Hepatocyte (in vitro differentiated cells): ENCODE results near the gene SOWAHA. TPM values are rescaled to one million over a fixed set of nuclear protein-coding genes. Genes with fewer than 3 reads are reported as not detected.
A peak's percentile ranks its signal among the peaks of the same experiment; 100 is the strongest.

Experiments
- DNase-seq: peaks from one replicate; pipeline ENCODE4 v3.0.0-alpha.2; 2016; ENCODE audit warnings: low spot score
- H2AFZ ChIP-seq: fragments of 200-600 bp; sonication (generic); 2 replicates; pipeline ENCODE4 v1.6.0; 2016; ENCODE audit warnings: antibody characterized with exemption, mild to moderate bottlenecking
- H3K27ac ChIP-seq: fragments of 200-600 bp; sonication (generic); 2 replicates; pipeline ENCODE4 v1.5.1; 2016; ENCODE audit warnings: mild to moderate bottlenecking
- H3K27me3 ChIP-seq: fragments of 200-600 bp; sonication (generic); 2 replicates; pipeline ENCODE4 v1.6.1; 2016
- H3K36me3 ChIP-seq: fragments of 200-600 bp; sonication (generic); replicated peaks from 2 replicates; pipeline ENCODE4 v1.5.1; 2016; ENCODE audit warnings: low read depth; ENCODE audit not compliant: insufficient read depth
- H3K4me1 ChIP-seq: fragments of 200-600 bp; sonication (generic); 2 replicates; pipeline ENCODE4 v1.5.1; 2016; ENCODE audit warnings: mild to moderate bottlenecking, moderate library complexity; ENCODE audit not compliant: insufficient read depth
- H3K4me2 ChIP-seq: fragments of 200-600 bp; sonication (generic); 2 replicates; pipeline ENCODE4 v1.6.0; 2016
- H3K4me3 ChIP-seq: fragments of 200-600 bp; sonication (generic); 2 replicates; pipeline ENCODE4 v1.5.1; 2016; ENCODE audit warnings: mild to moderate bottlenecking
- H3K79me2 ChIP-seq: fragments of 200-600 bp; sonication (generic); 2 replicates; pipeline ENCODE4 v1.6.0; 2017; ENCODE audit warnings: mild to moderate bottlenecking
- H3K9me2 ChIP-seq: fragments of 200-600 bp; sonication (generic); replicated peaks from 2 replicates; pipeline ENCODE4 v1.6.0; 2017; ENCODE audit warnings: mild to moderate bottlenecking; ENCODE audit not compliant: insufficient read depth
- H3K9me3 ChIP-seq: fragments of 200-600 bp; sonication (generic); 2 replicates; pipeline ENCODE4 v1.5.1; 2016; ENCODE audit warnings: low read depth, mild to moderate bottlenecking
- H4K20me1 ChIP-seq: fragments of 200-600 bp; sonication (generic); 2 replicates; pipeline ENCODE4 v1.6.0; 2016; ENCODE audit warnings: mild to moderate bottlenecking; ENCODE audit not compliant: insufficient read depth, poor library complexity, severe bottlenecking
- CTCF ChIP-seq: fragments of 200-600 bp; sonication (generic); IDR thresholded peaks from 2 replicates; pipeline ENCODE4 v1.5.1; 2016; ENCODE audit warnings: antibody characterized with exemption, mild to moderate bottlenecking; ENCODE audit not compliant: poor library complexity
- EZH2 ChIP-seq: fragments of 200-600 bp; sonication (generic); IDR thresholded peaks from 2 replicates; pipeline ENCODE4 v1.6.1; 2016; ENCODE audit warnings: antibody characterized with exemption, mild to moderate bottlenecking, borderline replicate concordance
- EZH2phosphoT487 ChIP-seq: fragments of 200-600 bp; sonication (generic); IDR thresholded peaks from one replicate; pipeline ENCODE4 v1.6.1; 2018; ENCODE audit warnings: antibody characterized with exemption, mild to moderate bottlenecking, low read depth, moderate library complexity; ENCODE audit not compliant: unreplicated experiment, severe bottlenecking
- WGBS: methylation state at CpG from one replicate; pipeline ENCODE4 v1.1.6; 2016; ENCODE audit warnings: low lambda C conversion rate; ENCODE audit errors: missing lambda C conversion rate; 5-methylcytosine and 5-hydroxymethylcytosine counted together
- polyA plus RNA-seq: library from polyadenylated mRNA; unstranded; fragments of >200 nt; fragmentation: Nextera tagmentation; extraction: Ambion mirVana; gene quantifications from 2 replicates; pipeline ENCODE4 v1.2.1, GENCODE V29; 2016
- total RNA-seq: library from RNA; depleted of rRNA; stranded (reverse); fragments of >200 nt; gene quantifications from 2 replicates; pipeline ENCODE4 v1.2.3, GENCODE V29; 2014

SOWAHA gene
- total and polyA plus RNA-seq, 2 experiments from 2014 or later: 6.8 to 11.4 TPM

GRCh38 chr5:132820162-132820754 is 7.2 kb downstream of the SOWAHA start:
- H3K4me1 ChIP-seq: peaks cover 5% of the 10 kb centered on the region
- H3K36me3 ChIP-seq: no peaks in the 10 kb centered on the region
- peak; percentile 95 for DNase-seq
- H3K27me3 ChIP-seq: peaks cover under 1% of the 10 kb centered on the region
- no peak overlapping the region for H3K4me3 ChIP-seq
- TF ChIP-seq EZH2 (no peak), CTCF (peak; percentile 88)
- H3K4me2 ChIP-seq: no peak overlapping the region
- 42% methylated on average over 15 of the region's 15 CpGs for WGBS
- no peaks in the 10 kb centered on the region for H3K79me2 ChIP-seq
- H3K9me2 ChIP-seq: no peaks in the 10 kb centered on the region
- no peaks in the 10 kb centered on the region for H4K20me1 ChIP-seq
- no peak overlapping the region for H3K27ac ChIP-seq
- no peaks in the 10 kb centered on the region for H3K9me3 ChIP-seq
- H2AFZ ChIP-seq: no peak overlapping the region

- Histone ChIP-seq H3K4me1 (peaks cover 11% of the 10 kb centered on the region), H2AFZ (no peak overlapping the region), H3K36me3 (no peaks in the 10 kb centered on the region), H3K9me2 (no peaks in the 10 kb centered on the region), H3K4me3 (no peak overlapping the region), H3K27me3 (no peaks in the 10 kb centered on the region), H4K20me1 (no peaks in the 10 kb centered on the region), H3K9me3 (no peaks in the 10 kb centered on the region), H3K27ac (no peak overlapping the region), H3K79me2 (no peaks in the 10 kb centered on the region), H3K4me2 (no peak overlapping the region)
- TF ChIP-seq EZH2phosphoT487 (no peak), EZH2 (no peak), CTCF (no peak)
- DNase-seq: no peak
- 94% methylated on average over 3 of the region's 3 CpGs for WGBS
Measured at GRCh38 chr5:132821350-132821749, 8.2 kb downstream of the SOWAHA start.

GRCh38 chr5:132821791-132822190 is 8.7 kb downstream of the SOWAHA start:
- TF ChIP-seq EZH2 (no peak), CTCF (no peak), EZH2phosphoT487 (no peak)
- Histone ChIP-seq H3K27ac (no peak overlapping the region), H3K4me1 (peaks cover 11% of the 10 kb centered on the region), H3K9me3 (no peaks in the 10 kb centered on the region), H3K9me2 (no peaks in the 10 kb centered on the region), H3K36me3 (no peaks in the 10 kb centered on the region), H2AFZ (no peak overlapping the region), H3K4me3 (no peak overlapping the region), H3K27me3 (no peaks in the 10 kb centered on the region), H3K79me2 (no peaks in the 10 kb centered on the region), H3K4me2 (no peak overlapping the region), H4K20me1 (no peaks in the 10 kb centered on the region)
- 86% methylated on average over 1 of the region's 1 CpG for WGBS
- peak; percentile 47 for DNase-seq
